8988T (cell line): Measurements from ENCODE around the gene PCSK6.

Experiments
- DNase-seq: peaks from one replicate; pipeline ENCODE4 v3.0.0; 2011

The PCSK6 gene

DNA sequence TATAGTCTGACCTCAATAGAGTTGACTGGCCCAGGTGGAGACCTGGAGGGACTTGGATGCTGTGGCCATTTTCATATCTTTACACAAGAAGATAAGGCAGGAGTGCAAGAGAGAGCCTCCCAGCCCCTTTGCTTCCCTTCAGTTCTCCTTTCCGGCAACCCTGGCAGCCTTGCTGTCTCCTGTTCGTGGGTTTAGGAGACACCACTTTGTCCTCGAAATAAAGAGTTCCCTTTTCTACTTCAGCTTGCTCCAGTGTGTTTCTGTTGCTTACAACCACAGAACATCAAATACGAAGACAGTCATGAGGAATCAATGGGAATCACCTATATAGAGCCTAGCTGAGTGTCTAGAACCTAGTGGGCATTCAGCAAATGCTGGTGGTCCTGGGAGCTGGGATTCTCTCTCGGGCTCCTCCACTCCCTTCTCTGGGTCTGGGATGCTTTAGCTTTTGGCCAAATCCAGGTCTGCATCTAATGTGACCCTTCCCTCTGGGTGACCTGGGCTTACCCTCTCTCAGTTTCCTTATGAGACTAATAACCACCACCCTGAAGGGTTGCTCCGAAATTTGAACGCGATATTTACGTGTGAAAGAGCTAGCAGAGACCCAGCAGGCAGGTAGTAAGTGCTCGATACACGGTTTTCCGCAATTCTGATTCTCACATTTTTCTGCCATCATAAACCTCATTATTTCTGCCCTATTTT is 44.5 kb downstream of the PCSK6 start:
- DNase-seq: no peak

GRCh38 chr15:101444015-101444414 is 45.5 kb downstream of the PCSK6 start:
- no peak for DNase-seq

DNA sequence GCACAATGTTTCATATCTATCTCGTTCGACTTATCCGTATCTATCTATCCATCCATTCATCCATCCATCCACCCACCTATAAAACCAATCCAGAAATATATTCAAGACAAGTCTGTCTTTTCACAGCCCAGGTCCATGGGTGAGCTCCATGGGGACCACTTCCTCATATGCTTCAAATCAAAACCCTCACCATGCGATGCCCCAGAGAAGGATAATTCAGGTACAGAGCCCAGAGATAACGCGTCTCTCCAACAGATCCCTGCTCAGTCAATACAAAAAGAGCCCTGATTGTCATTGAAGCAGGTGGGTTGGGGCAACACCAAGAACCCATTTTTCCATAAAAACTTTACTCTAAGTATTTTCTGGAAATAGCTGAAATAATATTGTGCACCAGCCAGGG is 47.2 kb downstream of the PCSK6 start:
- no peak for DNase-seq

DNA sequence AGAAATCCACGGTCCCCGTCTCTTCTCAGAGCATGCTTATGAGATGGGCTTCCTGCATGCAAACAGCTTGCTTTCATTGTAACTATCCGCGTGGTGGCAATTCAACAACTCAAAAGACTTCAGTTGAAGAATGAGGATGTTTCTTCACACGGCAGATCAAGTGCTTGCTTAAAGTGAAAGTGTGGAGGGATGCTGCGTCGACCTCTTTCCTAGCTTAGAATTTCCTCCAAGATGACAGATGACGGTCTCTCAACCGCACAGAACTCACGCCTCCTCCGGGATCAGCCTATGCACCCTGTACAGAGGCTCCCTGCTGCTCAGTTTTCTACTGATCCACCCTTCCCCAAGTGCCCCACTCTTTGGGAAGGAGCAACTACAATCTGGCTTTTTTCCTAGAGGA is 47.8 kb downstream of the PCSK6 start:
- no peak for DNase-seq

GRCh38 chr15:101440846-101441590 is 48.5 kb downstream of the PCSK6 start:
- no peak for DNase-seq

- no peak for DNase-seq
Observed at GRCh38 chr15:101439920-101440319, 49.6 kb downstream of the PCSK6 start.

GRCh38 chr15:101439285-101439919 is 50.1 kb downstream of the PCSK6 start:
- no peak for DNase-seq

DNA sequence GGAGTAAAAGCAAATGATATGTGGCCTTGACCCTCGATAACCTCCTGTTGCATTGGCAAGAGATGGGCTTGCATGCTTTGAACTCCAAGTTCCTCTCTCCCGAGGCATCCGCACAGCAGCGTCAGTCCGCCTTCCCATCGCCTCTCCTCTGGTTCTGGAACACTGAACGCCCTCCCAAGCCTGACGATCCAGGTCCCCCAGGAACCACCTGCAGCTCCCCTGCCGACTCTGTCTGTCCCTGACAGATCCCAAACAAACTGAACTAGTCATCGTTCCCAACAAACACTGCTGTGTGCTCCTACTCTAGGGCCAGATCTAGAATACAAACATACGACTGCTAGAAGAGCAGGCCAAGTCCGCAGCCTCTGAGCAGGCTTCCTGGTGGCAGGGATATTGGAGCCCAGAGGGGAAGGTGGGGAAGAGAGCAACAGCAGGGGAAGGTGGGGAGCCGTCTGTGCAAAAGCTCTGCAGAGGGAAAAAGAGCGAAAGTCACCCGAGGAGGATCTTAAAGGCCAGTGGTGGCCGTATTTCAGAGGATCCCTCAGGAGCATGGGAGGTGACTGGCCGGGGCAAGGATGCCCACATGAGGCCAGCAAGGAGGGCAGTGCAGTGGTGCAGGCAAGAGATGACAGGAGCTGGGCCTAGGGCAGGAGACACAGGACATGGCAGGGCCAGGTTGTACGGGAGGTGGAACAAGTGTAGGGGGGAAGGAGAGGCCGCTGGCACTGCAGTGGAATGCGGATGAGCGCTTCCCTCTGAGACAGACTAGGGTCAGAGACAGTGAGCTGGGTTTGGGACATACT is 50.8 kb downstream of the PCSK6 start:
- DNase-seq: no peak

- no peak for DNase-seq
Observed at GRCh38 chr15:101437618-101438481, 51.7 kb downstream of the PCSK6 start.

GRCh38 chr15:101437209-101437608 is 52.3 kb downstream of the PCSK6 start:
- DNase-seq: no peak

- no peak for DNase-seq
Observed at GRCh38 chr15:101436526-101436925, 53.0 kb downstream of the PCSK6 start.

- no peak for DNase-seq
Observed at GRCh38 chr15:101435761-101436160, 53.7 kb downstream of the PCSK6 start.

DNA sequence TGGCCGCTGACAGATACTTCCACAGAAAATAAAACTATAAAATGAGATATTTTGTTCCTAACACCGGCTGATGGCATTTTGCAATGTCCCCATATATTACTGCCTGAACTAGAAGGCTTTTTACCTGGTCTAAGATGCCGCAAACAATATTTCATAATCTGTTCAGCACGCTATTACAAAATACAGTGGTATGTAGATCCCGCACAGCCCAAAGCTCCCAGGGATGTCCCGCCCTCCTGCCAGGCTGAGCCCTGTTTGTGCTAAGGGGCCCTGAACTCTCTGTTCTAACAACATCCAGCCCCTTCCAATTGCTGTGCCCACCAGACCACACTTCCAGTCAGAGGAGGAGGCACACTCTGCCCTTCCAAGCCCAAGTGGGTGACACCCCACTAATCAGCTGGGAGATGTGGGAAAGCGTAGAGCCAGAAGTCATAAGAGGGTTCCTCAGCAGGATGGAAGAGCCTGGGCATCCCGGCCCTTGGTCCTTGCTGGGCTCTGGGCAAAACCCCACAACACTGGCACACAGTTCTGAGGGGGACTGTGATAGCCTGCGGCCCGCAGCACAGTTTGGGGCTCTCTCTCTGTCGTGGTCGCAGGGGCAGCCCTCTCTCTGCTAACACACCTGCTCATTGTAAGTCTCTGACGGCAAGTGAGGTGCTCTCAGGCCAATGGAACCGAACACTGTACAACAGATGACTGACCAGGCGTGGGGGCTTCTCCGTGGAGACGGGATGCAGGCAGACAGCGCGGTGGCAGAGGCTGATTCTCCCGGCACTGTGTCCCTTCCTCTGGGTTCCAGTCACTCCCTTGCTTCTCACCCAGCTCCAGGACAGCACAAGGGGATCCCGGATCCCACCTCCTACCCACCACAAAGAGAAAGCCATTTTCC is 55.2 kb downstream of the PCSK6 start:
- DNase-seq: no peak

DNA sequence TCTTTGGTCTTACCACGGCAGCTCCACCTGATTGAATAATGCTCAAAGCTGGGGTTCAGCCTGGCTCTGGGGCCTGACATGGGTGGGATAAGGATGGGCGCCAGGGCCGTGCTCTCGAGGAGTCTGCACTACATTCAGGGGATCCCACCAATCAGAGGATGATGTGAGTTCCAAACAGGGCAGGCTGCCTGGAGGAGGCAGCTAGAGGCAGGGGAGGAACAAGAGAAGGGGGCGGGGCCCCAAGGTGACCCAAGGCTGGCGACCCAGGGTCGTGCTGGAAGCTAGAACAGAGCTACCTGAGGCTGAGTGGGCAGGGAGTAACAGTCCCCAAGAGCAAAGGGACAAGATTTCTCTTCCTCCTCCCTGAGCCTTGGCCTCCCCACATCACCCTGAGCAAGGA is 56.1 kb downstream of the PCSK6 start:
- no peak for DNase-seq

GRCh38 chr15:101432982-101433381 is 56.5 kb downstream of the PCSK6 start:
- no peak for DNase-seq

- no peak for DNase-seq
Observed at GRCh38 chr15:101431748-101432147, 57.8 kb downstream of the PCSK6 start.

DNA sequence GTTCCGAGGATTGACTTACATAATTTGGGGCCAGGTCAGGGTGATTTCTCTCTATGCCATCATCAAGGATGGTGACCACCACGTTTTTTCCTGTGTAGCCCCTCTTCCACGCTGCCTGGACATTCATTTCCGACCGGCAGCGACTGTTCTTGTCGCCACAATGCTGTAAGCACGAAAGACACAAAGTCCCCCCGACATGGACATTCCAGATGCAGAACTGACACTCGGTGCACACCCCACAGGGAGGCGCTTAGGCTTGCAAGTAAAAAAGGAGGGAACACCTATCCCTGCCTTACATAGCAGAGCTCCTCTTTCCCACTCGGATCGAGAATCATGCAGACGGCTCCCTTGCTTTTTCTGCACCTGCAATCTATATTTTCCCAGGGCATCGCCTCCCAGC is 58.2 kb downstream of the PCSK6 start:
- no peak for DNase-seq

DNA sequence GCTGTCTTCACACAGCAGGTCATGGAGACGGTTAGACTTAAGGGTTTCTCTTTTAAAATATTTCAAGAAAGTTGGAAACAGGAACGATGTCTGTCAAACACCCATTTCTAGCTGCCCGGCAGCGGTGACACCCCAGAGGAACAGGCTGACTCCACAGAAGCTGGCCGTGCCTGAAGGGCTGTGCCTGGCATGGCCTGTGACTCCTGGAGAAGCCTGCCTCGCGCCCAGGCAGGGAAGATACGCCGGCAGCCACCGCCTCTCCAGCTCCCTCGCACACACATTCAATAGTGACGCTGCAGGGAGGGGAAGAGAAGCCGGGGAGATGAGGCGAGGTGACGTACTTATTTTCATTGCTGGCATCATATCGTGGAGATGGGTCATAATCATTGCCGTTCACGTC is 59.9 kb downstream of the PCSK6 start:
- DNase-seq: no peak

DNA sequence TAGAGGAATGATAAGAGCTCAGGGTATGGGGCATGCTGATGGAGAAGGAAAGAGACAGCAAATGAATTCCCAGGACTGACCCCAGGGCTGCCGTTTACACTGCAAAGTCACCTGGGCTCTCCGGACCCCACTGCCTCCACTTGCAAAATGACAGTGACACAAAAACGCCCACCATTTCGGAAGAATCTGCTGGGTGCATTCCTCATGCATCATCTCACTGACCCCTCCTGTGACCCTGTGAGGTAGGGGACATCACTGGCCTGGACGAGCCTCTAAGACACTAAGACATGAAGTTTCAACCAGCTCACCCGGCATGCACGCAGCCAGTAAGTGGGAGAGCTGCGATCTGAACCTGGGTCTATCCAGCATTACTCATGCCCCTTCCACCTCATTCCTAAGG is 60.3 kb downstream of the PCSK6 start:
- DNase-seq: no peak

- DNase-seq: no peak
Observed at GRCh38 chr15:101428758-101429157, 60.7 kb downstream of the PCSK6 start.
